GM13977 (cell line): ENCODE data around the gene AKR1D1.

Experiments
- DNase-seq: peaks from one replicate; pipeline ENCODE4 v3.0.0; 2012; ENCODE audit warnings: low spot score
- CTCF ChIP-seq: IDR thresholded peaks from 2 replicates; pipeline ENCODE4 v1.5.1; 2012; ENCODE audit warnings: mild to moderate bottlenecking, control low read depth; ENCODE audit not compliant: insufficient read depth; ENCODE audit errors: extremely low read depth, missing control alignments
- in situ Hi-C: fragments of 300-500 bp; cut with MboI; formaldehyde crosslinking; loops from one replicate; pipeline ENCODE4 v1.12.0; 2022; ENCODE audit warnings: low sequenced_read_pairs, low pct_unique_long_range_greater_than_20kb, mixed read lengths, inconsistent platforms; ENCODE audit not compliant: unreplicated experiment

AKR1D1 gene

GRCh38 chr7:138116892-138117291, 40.6 kb downstream of the AKR1D1 start:
- in situ Hi-C loops = no loop called here
- no peak for TF ChIP-seq CTCF

GRCh38 chr7:138120140-138120827, 44.0 kb downstream of the AKR1D1 start:
- no peak for DNase-seq
- TF ChIP-seq CTCF = no peak
- in situ Hi-C loops = no loop called here

More at GRCh38 chr7:138116892-138117291, 40.6 kb downstream of the AKR1D1 start:
- no peak for DNase-seq

GRCh38 chr7:138122162-138122561, 45.9 kb downstream of the AKR1D1 start:
- in situ Hi-C loops = no loop called here
- no peak for DNase-seq
- no peak for TF ChIP-seq CTCF

- in situ Hi-C loops = no loop called here
- no peak for DNase-seq
Observed at GRCh38 chr7:138125119-138125518, 48.9 kb downstream of the AKR1D1 start.

GRCh38 chr7:138125598-138126111, 49.4 kb downstream of the AKR1D1 start:
- in situ Hi-C loops = no loop called here

More at GRCh38 chr7:138125119-138125518, 48.9 kb downstream of the AKR1D1 start:
- no peak for TF ChIP-seq CTCF

GRCh38 chr7:138126928-138127327, 50.7 kb downstream of the AKR1D1 start:
- in situ Hi-C loops = no loop called here
- no peak for TF ChIP-seq CTCF
- DNase-seq = no peak

More at GRCh38 chr7:138125598-138126111, 49.4 kb downstream of the AKR1D1 start:
- DNase-seq = peak; percentile 65
- TF ChIP-seq CTCF = no peak
